Measurements from ENCODE around the gene PHF12.
"Not testable (repeated sequence)": the region's sequence is repeated elsewhere in the genome, so short reads cannot be mapped to it uniquely, and the experiment has no call there.

PHF12 gene

DNA sequence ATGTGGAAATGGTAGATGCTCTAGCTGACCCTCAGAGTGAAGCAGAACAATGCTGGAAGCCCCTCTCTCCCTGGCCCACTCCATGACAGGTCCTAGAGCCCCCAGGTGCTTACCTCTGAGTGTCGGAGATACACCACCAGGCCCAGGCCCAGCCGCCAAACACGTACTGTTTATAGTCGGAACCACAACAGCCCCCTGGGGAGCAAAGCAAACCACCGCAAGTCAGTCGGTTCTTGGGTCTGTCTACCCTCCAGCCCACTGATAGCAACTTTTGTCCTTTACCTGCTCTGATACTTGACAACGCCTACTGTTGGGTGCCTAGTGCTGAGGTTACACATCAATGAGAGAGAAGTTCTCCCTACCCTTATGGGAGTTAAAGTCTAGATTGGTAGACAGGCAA is 62.5 kb downstream of the PHF12 start:
- in situ Hi-C loops (cut with MboI; ENCODE audit: low sequenced_read_pairs) = no loop called here

DNA sequence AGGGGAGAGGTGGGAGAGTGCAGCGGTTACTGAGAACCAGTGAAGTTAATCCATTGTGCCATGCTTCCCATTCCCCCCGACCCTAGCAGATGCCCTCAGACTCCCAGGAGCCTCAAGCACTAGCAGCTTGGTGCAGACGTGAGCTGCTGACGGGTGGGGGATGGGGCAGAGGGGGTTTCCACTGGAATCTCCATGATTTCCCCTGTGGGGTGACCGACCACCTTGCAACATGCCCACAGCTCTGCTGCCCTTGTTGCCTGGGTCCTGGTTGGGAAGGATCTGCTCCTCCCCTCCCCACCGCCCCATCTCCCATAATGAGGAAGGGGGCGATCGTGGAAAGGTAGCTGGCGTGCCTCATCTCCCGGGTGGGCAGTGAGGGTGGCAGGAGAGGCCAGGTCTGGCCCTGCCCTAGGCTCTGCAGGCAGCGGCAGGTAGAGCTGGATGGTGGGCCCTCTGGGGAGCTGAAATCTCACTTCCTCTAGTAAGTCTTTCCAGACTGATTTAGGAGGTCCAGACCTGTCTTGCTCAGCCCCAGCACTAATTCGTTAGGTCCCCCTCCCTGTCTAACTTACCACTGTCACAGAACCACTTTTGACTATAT is 63.3 kb downstream of the PHF12 start:
- in situ Hi-C loops (cut with MboI; ENCODE audit: low sequenced_read_pairs) = no loop called here

DNA sequence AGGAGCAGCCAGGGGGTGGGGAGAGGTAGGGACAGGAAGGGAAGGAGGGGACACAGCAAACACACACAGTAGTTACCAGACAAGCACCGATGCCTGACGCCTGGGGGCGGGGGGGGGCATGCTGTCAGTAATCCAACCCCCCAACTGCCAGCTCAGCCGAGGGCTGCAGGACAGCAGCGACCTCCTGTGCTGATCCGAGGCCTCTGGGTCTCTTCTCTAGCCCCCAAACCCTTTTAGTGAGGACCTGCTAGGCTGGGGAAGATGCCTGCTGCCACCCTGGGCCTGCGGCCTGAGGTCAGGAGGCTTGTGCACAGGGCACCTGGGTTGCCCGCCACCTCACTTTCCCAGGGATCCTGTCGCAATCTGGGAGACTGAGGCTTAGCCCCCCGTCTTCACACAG is 65.4 kb downstream of the PHF12 start:
- in situ Hi-C loops (cut with MboI; ENCODE audit: low sequenced_read_pairs) = no loop called here

DNA sequence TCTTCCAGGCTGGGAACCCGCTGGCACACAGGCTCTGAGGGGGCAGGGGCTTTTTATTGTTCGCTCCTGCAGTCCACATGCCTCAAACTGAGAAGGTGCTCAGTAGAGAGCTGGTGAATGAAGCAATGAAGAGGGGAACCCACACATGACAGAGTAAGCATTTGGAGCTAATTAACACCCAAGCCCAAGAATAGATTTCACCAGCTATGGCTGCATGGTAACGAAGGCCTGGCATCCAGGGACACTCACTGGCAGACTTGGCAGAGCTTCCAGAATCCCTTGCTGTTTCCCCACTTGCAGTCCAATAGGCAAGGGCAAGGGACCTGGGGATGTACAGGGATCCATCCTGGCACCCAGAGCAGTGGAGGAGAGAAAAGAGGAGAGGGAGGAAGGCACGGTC is 66.0 kb downstream of the PHF12 start:
- in situ Hi-C loops (cut with MboI; ENCODE audit: low sequenced_read_pairs) = no loop called here

GRCh38 chr17:28883967-28884702 is 67.2 kb downstream of the PHF12 start:
- in situ Hi-C loops (cut with MboI; ENCODE audit: low sequenced_read_pairs) = no loop called here

DNA sequence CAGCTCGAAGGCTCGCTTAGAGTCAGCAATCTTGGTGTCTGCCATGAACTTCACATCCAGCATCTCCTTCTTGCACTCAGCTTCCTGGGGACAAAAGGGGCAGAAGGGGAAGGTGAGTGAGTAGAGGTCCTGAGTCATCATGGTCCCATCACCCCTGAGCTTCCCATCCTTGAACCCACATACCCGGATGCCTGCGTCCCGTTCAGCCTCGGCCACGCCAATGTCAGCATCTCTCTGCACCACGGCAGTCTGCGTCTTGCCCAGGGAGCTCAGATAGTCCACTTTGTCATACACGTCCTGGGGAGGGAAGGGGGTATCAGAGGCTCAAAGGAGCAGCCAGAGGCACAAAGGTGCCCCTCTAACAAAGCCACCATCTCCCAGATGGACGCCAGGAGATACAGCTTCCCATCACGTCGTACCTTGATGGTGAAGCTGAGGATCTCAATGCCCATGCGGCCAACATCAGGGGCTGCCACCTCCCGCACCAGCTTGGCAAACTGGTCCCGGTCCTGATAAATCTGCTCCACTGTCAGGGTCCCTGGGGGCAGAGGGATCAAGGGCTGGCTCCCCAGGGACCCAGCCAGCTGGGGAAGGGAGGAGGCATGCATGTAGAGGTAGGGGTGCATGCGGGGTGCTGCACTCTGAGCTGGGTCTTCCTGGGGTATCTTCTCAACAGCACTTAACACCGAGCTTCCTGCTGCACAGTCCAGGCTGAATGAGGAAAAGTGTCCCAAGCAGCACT is 69.0 kb downstream of the PHF12 start:
- in situ Hi-C loops (cut with MboI; ENCODE audit: low sequenced_read_pairs) = no loop called here

DNA sequence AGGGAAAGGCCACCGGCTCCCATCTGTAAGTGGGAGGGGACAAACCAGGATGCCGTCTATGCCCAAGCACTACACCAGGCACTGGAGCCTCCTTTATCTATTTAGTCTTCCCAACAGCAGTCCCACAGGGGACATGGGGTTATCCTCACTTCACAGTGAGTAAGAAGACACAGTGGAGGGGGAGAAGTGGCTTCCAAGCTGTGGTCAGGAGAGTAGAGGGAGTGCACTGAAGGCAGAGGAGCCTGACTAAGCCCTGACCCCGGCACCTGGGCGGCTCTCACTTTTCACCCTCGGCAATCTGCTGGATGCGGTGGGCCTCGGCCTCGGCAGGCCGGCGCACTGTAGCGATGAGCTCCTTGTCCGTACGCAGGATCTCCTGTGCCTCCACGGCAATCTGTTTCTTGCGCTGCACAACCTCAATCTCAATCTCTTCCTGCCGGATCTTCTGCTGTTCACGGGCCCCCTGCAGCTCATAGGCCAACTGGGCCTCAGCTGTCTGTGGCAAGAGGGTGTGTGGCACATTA is 69.7 kb downstream of the PHF12 start:
- in situ Hi-C loops (cut with MboI; ENCODE audit: low sequenced_read_pairs) = no loop called here

GRCh38 chr17:28880572-28880945 is 70.8 kb downstream of the PHF12 start:
- in situ Hi-C loops (cut with MboI; ENCODE audit: low sequenced_read_pairs) = no loop called here

- in situ Hi-C loops (cut with MboI; ENCODE audit: low sequenced_read_pairs) = no loop called here
Measured at GRCh38 chr17:28879886-28880571, 71.3 kb downstream of the PHF12 start.

DNA sequence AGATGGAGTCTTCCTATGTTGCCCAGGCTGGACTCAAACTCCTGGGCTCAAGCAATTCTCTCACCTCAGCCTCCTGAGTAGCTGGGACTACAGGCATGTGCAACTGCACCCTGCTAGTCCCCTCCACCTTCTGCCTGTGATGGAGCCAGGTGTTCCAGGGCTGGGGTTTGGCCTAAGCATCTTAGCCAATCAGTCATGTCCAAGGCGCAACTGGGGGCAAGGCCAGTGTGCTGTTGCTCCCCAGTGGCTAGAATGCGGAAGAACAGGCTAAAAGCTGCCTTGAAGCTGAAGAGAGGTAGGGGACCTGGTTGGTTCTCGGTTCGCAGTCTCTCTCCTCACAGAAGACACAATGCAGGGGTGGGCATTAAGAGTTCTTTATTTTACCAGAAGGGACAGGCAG is 72.3 kb downstream of the PHF12 start:
- in situ Hi-C loops (cut with MboI; ENCODE audit: low sequenced_read_pairs) = no loop called here

- in situ Hi-C loops (cut with MboI; ENCODE audit: low sequenced_read_pairs) = no loop called here
Measured at GRCh38 chr17:28878158-28878910, 73.0 kb downstream of the PHF12 start.

- in situ Hi-C loops (cut with MboI; ENCODE audit: low sequenced_read_pairs) = not testable (repeated sequence)
Measured at GRCh38 chr17:28877150-28877711, 74.1 kb downstream of the PHF12 start.

DNA sequence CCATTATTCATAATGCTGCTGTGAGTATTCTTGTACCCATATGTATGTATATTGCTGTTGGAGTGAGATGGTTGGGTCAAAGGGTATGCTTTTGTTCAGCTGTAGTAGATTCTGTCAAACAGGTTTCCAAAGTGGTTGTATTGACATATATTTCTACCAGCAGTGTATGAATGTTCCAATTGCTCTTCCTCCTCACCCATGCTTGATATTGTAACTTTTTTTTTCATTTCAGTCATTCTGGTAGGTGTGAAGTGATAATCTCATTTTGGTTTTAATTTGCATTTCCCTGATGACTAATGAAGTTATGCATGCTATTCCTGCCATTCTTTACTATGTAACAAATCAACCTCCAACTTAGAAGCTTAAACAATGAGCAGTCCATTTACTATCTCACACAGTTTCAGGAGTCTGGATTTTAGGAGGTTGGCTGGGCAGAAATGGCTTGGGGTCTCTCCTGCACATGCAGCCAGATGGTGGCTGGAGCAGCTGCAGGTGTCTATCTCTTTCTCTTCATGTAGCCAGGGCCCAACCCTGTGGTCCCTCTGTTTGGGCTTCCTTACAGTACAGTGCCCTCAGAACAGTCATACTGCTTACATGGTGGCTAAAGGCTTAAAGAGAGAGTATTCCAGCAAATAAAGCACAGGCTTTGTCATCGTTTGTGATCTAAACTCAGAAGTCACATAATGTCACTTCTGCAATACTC is 75.3 kb downstream of the PHF12 start:
- in situ Hi-C loops (cut with MboI; ENCODE audit: low sequenced_read_pairs) = no loop called here

- in situ Hi-C loops (cut with MboI; ENCODE audit: low sequenced_read_pairs) = no loop called here
Measured at GRCh38 chr17:28874750-28875149, 76.6 kb downstream of the PHF12 start.

DNA sequence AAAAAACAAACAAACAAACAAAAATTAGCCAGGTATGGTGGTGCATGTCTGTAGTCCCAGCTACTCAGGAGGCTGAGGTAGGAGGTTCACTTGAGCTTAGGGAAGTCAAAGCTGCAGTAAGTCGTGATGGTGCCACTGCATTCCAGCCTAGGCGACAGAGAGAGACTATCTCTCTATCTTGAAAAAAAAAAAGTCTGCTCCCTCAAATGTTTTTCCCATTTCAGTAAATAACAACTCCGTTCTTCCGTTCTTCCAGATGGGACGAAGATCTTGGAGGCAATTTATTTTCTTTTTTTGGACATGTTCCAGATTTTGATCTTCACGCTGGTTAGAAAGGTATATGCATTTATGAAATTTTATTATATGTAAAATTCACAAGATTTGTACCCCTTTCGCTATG is 77.5 kb downstream of the PHF12 start:
- in situ Hi-C loops (cut with MboI; ENCODE audit: low sequenced_read_pairs) = no loop called here

- in situ Hi-C loops (cut with MboI; ENCODE audit: low sequenced_read_pairs) = no loop called here
Measured at GRCh38 chr17:28871056-28871579, 80.2 kb downstream of the PHF12 start.

DNA sequence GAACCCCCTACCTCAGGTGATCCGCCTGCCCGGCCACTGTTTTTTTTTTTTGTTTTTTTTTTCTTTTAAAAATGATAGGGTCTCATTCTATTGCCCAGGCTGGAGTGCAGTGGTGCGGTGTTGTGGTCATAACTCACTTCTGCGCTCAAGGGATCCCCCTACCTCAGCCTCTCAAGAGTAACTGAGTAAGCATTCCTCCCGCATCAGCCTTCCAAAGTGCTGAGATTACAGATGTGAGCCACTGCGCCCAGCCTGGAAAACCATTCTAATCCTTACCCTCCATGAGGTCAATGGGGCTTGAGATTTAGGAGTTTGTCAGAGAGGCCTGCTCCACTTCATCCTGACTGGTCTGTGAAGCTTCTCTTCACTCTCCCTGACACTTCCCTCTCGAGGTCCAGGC is 84.0 kb downstream of the PHF12 start:
- in situ Hi-C loops (cut with MboI; ENCODE audit: low sequenced_read_pairs) = no loop called here

GRCh38 chr17:28865946-28866752 is 85.2 kb downstream of the PHF12 start:
- in situ Hi-C loops (cut with MboI; ENCODE audit: low sequenced_read_pairs) = no loop called here

All from hTERT RPE-1 (cell line).